GM23248 (cell line): ENCODE measurements around the gene IMPG1. TPM values are rescaled to one million over a fixed set of nuclear protein-coding genes. Genes with fewer than 3 reads are reported as not detected.
"Not testable (repeated sequence)": the region's sequence is repeated elsewhere in the genome, so short reads cannot be mapped to it uniquely, and the experiment has no call there.

Experiments
- DNase-seq: peaks from one replicate; pipeline ENCODE4 v3.0.0-alpha.2; 2015
- H2AFZ ChIP-seq: fragments of 200-600 bp; sonication (generic); 2 replicates; pipeline ENCODE4 v1.6.1; 2016; ENCODE audit warnings: antibody characterized with exemption
- H3F3A ChIP-seq: fragments of 200-600 bp; sonication (generic); 2 replicates; pipeline ENCODE4 v1.6.1; 2016; ENCODE audit warnings: mild to moderate bottlenecking, antibody characterized with exemption, mixed run types; ENCODE audit not compliant: insufficient read depth
- H3K27ac ChIP-seq: fragments of 200-600 bp; sonication (generic); 2 replicates; pipeline ENCODE4 v1.5.1; 2016; ENCODE audit warnings: mild to moderate bottlenecking
- H3K27me3 ChIP-seq: fragments of 200-600 bp; sonication (generic); replicated peaks from 2 replicates; pipeline ENCODE4 v1.6.1; 2016; ENCODE audit warnings: mild to moderate bottlenecking; ENCODE audit not compliant: insufficient read depth
- H3K36me3 ChIP-seq: fragments of 200-600 bp; sonication (generic); 2 replicates; pipeline ENCODE4 v1.6.1; 2016; ENCODE audit warnings: low read depth, mild to moderate bottlenecking
- H3K4me1 ChIP-seq: fragments of 200-600 bp; sonication (generic); 2 replicates; pipeline ENCODE4 v1.6.1; 2016; ENCODE audit warnings: mild to moderate bottlenecking; ENCODE audit not compliant: insufficient read depth
- H3K4me2 ChIP-seq: fragments of 200-600 bp; sonication (generic); one replicate; pipeline ENCODE4 v1.6.1; 2016; ENCODE audit warnings: mild to moderate bottlenecking; ENCODE audit not compliant: unreplicated experiment
- H3K4me3 ChIP-seq: fragments of 200-600 bp; sonication (generic); 2 replicates; pipeline ENCODE4 v1.5.1; 2016; ENCODE audit warnings: mild to moderate bottlenecking
- H3K79me2 ChIP-seq: fragments of 200-600 bp; sonication (generic); 2 replicates; pipeline ENCODE4 v1.6.1; 2016; ENCODE audit warnings: mild to moderate bottlenecking; ENCODE audit not compliant: insufficient read depth
- H3K9ac ChIP-seq: fragments of 200-600 bp; sonication (generic); 2 replicates; pipeline ENCODE4 v1.6.1; 2016; ENCODE audit warnings: mild to moderate bottlenecking
- H3K9me2 ChIP-seq: fragments of 200-600 bp; sonication (generic); 2 replicates; pipeline ENCODE4 v1.6.1; 2016; ENCODE audit warnings: mixed run types, mild to moderate bottlenecking, moderate library complexity; ENCODE audit not compliant: insufficient read depth
- H3K9me3 ChIP-seq: fragments of 200-600 bp; sonication (generic); one replicate; pipeline ENCODE4 v1.6.1; 2017; ENCODE audit warnings: low read depth
- H4K20me1 ChIP-seq: fragments of 200-600 bp; sonication (generic); 2 replicates; pipeline ENCODE4 v1.6.0; 2016; ENCODE audit not compliant: insufficient read depth
- EZH2 ChIP-seq: fragments of 200-600 bp; sonication (generic); IDR thresholded peaks from 2 replicates; pipeline ENCODE4 v1.6.1; 2018; ENCODE audit warnings: antibody characterized with exemption, mild to moderate bottlenecking; ENCODE audit not compliant: insufficient read depth, poor library complexity, severe bottlenecking
- EZH2phosphoT487 ChIP-seq: fragments of 200-600 bp; sonication (generic); IDR thresholded peaks from 2 replicates; pipeline ENCODE4 v1.6.1; 2018; ENCODE audit warnings: antibody characterized with exemption, moderate library complexity, mild to moderate bottlenecking, low read depth; ENCODE audit not compliant: insufficient read depth
- WGBS, 2 experiments: methylation state at CpG; one replicate each; pipeline ENCODE4 v1.1.6; 2015 to 2017; ENCODE audit warnings: low lambda C conversion rate in 2 of 2, low coverage in 1 of 2; ENCODE audit errors: missing lambda C conversion rate in 2 of 2; 5-methylcytosine and 5-hydroxymethylcytosine counted together
- in situ Hi-C: fragments of 300-500 bp; cut with MboI; formaldehyde crosslinking; loops from 2 replicates; pipeline ENCODE4 v1.15.0; 2020
- polyA plus RNA-seq: library from polyadenylated mRNA; unstranded; fragments of >200 nt; fragmentation: Nextera tagmentation; extraction: Ambion mirVana; gene quantifications from 2 replicates; pipeline ENCODE4 v1.2.1, GENCODE V29; 2016
- total RNA-seq: library from RNA; depleted of rRNA; stranded (reverse); fragments of >200 nt; shearing (Covaris generic); gene quantifications from 2 replicates; pipeline ENCODE4 v1.2.3, GENCODE V29; 2014

IMPG1 gene
- total and polyA plus RNA-seq, 2 experiments from 2014 or later = not detected

DNA sequence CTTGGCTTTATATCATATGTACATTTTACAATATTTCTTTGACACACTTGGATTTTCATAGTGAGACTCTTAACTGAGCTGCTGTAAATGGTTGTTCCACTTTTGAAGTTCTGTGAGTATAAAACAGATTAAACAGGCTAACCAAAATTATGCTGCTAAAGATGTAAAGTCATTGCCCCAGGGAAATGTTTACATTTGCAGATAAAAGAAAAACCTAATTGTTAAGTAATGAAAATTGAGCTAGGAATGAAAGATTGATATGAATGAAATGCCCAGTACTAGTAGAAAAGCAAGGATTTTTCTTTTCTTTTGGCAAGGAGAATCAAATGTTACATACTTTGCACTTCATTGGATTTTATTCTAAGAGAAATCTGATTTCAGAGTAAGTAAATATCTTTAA, 159.4 kb downstream of the IMPG1 start:
- no peaks in the 10 kb centered on the region for H3F3A ChIP-seq
- H3K4me2 ChIP-seq = no peak overlapping the region
- H4K20me1 ChIP-seq = no peaks in the 10 kb centered on the region
- no peaks in the 10 kb centered on the region for H3K27me3 ChIP-seq
- no peaks in the 10 kb centered on the region for H3K79me2 ChIP-seq
- TF ChIP-seq EZH2phosphoT487 (no peak), EZH2 (no peak)
- H3K9me3 ChIP-seq = no peaks in the 10 kb centered on the region
- H3K27ac ChIP-seq = no peak overlapping the region
- no peak for DNase-seq
- H3K9ac ChIP-seq = no peak overlapping the region
- peaks cover 13% of the 10 kb centered on the region for H3K36me3 ChIP-seq
- H3K9me2 ChIP-seq = no peaks in the 10 kb centered on the region
- no peak overlapping the region for H3K4me3 ChIP-seq
- H2AFZ ChIP-seq = no peak overlapping the region
- H3K4me1 ChIP-seq = no peaks in the 10 kb centered on the region
- in situ Hi-C loops = no loop called here

GRCh38 chr6:75907444-75907843, 165.0 kb downstream of the IMPG1 start:
- Histone ChIP-seq H3K36me3 (peaks cover 3% of the 10 kb centered on the region; the same call in 1 of the 2 replicates), H3K4me1 (no peaks in the 10 kb centered on the region), H3K4me3 (no peak overlapping the region), H3K9me3 (no peaks in the 10 kb centered on the region), H3K27ac (no peak overlapping the region), H3K9me2 (no peaks in the 10 kb centered on the region), H3K79me2 (no peaks in the 10 kb centered on the region), H2AFZ (no peak overlapping the region), H4K20me1 (no peaks in the 10 kb centered on the region), H3K4me2 (no peak overlapping the region), H3K27me3 (no peaks in the 10 kb centered on the region), H3K9ac (no peak overlapping the region), H3F3A (no peaks in the 10 kb centered on the region)
- in situ Hi-C loops = no loop called here
- 99% methylated on average over 2 of the region's 2 CpGs for WGBS, 2 experiments
- DNase-seq = no peak
- TF ChIP-seq EZH2phosphoT487 = no peak

- 95 to 97% methylated on average over 3 of the region's 3 CpGs for WGBS, 2 experiments
- DNase-seq = no peak
- no peaks in the 10 kb centered on the region for H3K9me2 ChIP-seq
- in situ Hi-C loops = no loop called here
- H3K4me3 ChIP-seq = no peak overlapping the region
- no peaks in the 10 kb centered on the region for H3K79me2 ChIP-seq
- H4K20me1 ChIP-seq = no peaks in the 10 kb centered on the region
- no peaks in the 10 kb centered on the region for H3F3A ChIP-seq
- H3K9ac ChIP-seq = no peak overlapping the region
- H3K9me3 ChIP-seq = no peaks in the 10 kb centered on the region
- H2AFZ ChIP-seq = no peak overlapping the region
- no peak overlapping the region for H3K4me2 ChIP-seq
- H3K4me1 ChIP-seq = no peaks in the 10 kb centered on the region
- peaks cover 3% of the 10 kb centered on the region; the same call in 1 of the 2 replicates for H3K36me3 ChIP-seq
- TF ChIP-seq EZH2 = no peak
- TF ChIP-seq EZH2phosphoT487 = no peak
- H3K27ac ChIP-seq = no peak overlapping the region
- H3K27me3 ChIP-seq = no peaks in the 10 kb centered on the region
Measured at GRCh38 chr6:75906871-75907270, 165.6 kb downstream of the IMPG1 start.

GRCh38 chr6:75905129-75905528, 167.3 kb downstream of the IMPG1 start:
- H4K20me1 ChIP-seq, H3K9me3 ChIP-seq, H2AFZ ChIP-seq, DNase-seq, H3K4me2 ChIP-seq, H3K79me2 ChIP-seq, H3K27ac ChIP-seq, H3F3A ChIP-seq, H3K4me1 ChIP-seq, H3K4me3 ChIP-seq, in situ Hi-C loops, H3K36me3 ChIP-seq, H3K27me3 ChIP-seq, H3K9me2 ChIP-seq, H3K9ac ChIP-seq: not testable (repeated sequence)
- 95 to 96% methylated on average over 14 of the region's 14 CpGs for WGBS, 2 experiments

DNA sequence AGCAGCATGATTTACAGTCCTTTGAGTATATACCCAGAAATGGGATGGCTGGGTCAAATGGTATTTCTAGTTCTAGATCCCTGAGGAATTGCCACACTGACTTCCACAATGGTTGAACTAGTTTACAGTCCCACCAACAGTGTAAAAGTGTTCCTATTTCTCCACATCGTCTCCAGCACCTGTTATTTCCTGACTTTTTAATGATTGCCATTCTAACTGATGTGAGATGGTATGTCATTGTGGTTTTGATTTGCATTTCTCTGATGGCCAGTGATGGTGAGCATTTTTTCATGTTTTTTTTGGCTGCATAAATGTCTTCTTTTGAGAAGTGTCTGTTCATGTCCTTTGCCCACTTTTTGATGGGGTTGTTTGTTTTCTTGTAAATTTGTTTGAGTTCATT, 172.2 kb downstream of the IMPG1 start:
- H3F3A ChIP-seq = not testable (repeated sequence)

More for the DNA sequence above, 172.2 kb downstream of the IMPG1 start:
- H3K4me3 ChIP-seq, H3K4me1 ChIP-seq, H3K4me2 ChIP-seq, H3K27me3 ChIP-seq, H3K27ac ChIP-seq, in situ Hi-C loops, H3K79me2 ChIP-seq, H2AFZ ChIP-seq, H3K9me3 ChIP-seq, H3K9me2 ChIP-seq, DNase-seq, H3K9ac ChIP-seq, H4K20me1 ChIP-seq, H3K36me3 ChIP-seq: not testable (repeated sequence)
- 79 to 81% methylated on average over 1 of the region's 1 CpG for WGBS, 2 experiments
